B cell (primary cell): ENCODE data around the gene KCTD10.

ENCODE experiments used
- CTCF ChIP-seq: fragments of 200-600 bp; IDR thresholded peaks from one replicate; pipeline ENCODE4 v1.8.0; 2022; ENCODE audit warnings: antibody characterized with exemption, mild to moderate bottlenecking
- EZH2 ChIP-seq: IDR thresholded peaks from 2 replicates; pipeline ENCODE4 v1.6.1; 2012; ENCODE audit warnings: borderline replicate concordance, low read depth, mild to moderate bottlenecking, moderate library complexity, low read length; ENCODE audit not compliant: insufficient read depth, poor library complexity, severe bottlenecking

- TF ChIP-seq CTCF (no peak), EZH2 (no peak)
Observed at GRCh38 chr12:109510196-109510595, 33.1 kb upstream of the KCTD10 start.
